Cerebellar cortex (tissue), 1 donor: Measurements from ENCODE around the gene OR1N1.
"Not testable (repeated sequence)": the region's sequence is repeated elsewhere in the genome, so short reads cannot be mapped to it uniquely, and the experiment has no call there.

Source experiments
- DNase-seq: peaks from one replicate; pipeline ENCODE4 v3.0.0-alpha.2; 2015; ENCODE audit warnings: low spot score

The OR1N1 gene

GRCh38 chr9:122527193-122527592 is at the start of gene OR1N1:
Gene OR1N1, minus strand, starts transcription at chr9:122527293. Its CDS starts 0 bp downstream, at chr9:122527293.
- no peak for DNase-seq

GRCh38 chr9:122572456-122572855 is 45.4 kb upstream of the OR1N1 start:
- no peak for DNase-seq

GRCh38 chr9:122567901-122568300 is 40.8 kb upstream of the OR1N1 start:
- DNase-seq, result no peak

GRCh38 chr9:122562134-122562760 is 35.2 kb upstream of the OR1N1 start:
- DNase-seq, result no peak

- no peak for DNase-seq
Measured at GRCh38 chr9:122561446-122561845, 34.4 kb upstream of the OR1N1 start.

GRCh38 chr9:122552812-122553211 is 25.7 kb upstream of the OR1N1 start, which contains the start of gene OR1N2:
Gene OR1N2, plus strand, starts transcription at chr9:122553112. Its CDS starts 100 bp downstream, at chr9:122553212.
- no peak for DNase-seq

GRCh38 chr9:122551371-122551770 is 24.3 kb upstream of the OR1N1 start:
- DNase-seq, result no peak

- no peak for DNase-seq
Measured at GRCh38 chr9:122546196-122546595, 19.1 kb upstream of the OR1N1 start.

GRCh38 chr9:122538757-122539156 is 11.7 kb upstream of the OR1N1 start:
- DNase-seq, result no peak

GRCh38 chr9:122537066-122537465 is 10.0 kb upstream of the OR1N1 start:
- DNase-seq, result not testable (repeated sequence)

- no peak for DNase-seq
Measured at GRCh38 chr9:122536134-122536533, 9.0 kb upstream of the OR1N1 start.

GRCh38 chr9:122531157-122531556 is 4.1 kb upstream of the OR1N1 start:
- DNase-seq, result not testable (repeated sequence)

- DNase-seq, result no peak
Measured at GRCh38 chr9:122526602-122527001, 491 bp downstream of the OR1N1 start.

GRCh38 chr9:122519376-122519775 is 7.7 kb downstream of the OR1N1 start:
- peak; percentile 61 for DNase-seq

GRCh38 chr9:122518841-122519240 is 8.3 kb downstream of the OR1N1 start, which contains the start of gene OR1J4:
Gene OR1J4, plus strand, starts transcription at chr9:122519141. Its CDS starts 0 bp downstream, at chr9:122519141.
- no peak for DNase-seq

GRCh38 chr9:122518226-122518625 is 8.9 kb downstream of the OR1N1 start:
- DNase-seq, result peak; percentile 83

GRCh38 chr9:122510502-122510901 is 16.6 kb downstream of the OR1N1 start, which contains the start of gene OR1J2:
Gene OR1J2, plus strand, starts transcription at chr9:122510802. Its CDS starts 0 bp downstream, at chr9:122510802.
- DNase-seq, result no peak

- DNase-seq, result no peak
Measured at GRCh38 chr9:122506964-122507363, 20.1 kb downstream of the OR1N1 start.

GRCh38 chr9:122498883-122499288 is 28.2 kb downstream of the OR1N1 start:
- DNase-seq, result peak; percentile 9

GRCh38 chr9:122479062-122479461 is 48.0 kb downstream of the OR1N1 start:
- DNase-seq, result no peak

GRCh38 chr9:122477826-122478225 is 49.3 kb downstream of the OR1N1 start, which contains the start of gene OR1J1:
Gene OR1J1, minus strand, starts transcription at chr9:122477926. Its CDS starts 0 bp downstream, at chr9:122477926.
- no peak for DNase-seq

GRCh38 chr9:122477346-122477745 is 49.7 kb downstream of the OR1N1 start:
- DNase-seq, result no peak
